ENCODE measurements around the gene ANGEL1. TPM values are rescaled to one million over a fixed set of nuclear protein-coding genes. Genes with fewer than 3 reads are reported as not detected.

ANGEL1 gene
- total RNA-seq, 2 donors from 2014 or later = 26.5 to 44.2 TPM

DNA sequence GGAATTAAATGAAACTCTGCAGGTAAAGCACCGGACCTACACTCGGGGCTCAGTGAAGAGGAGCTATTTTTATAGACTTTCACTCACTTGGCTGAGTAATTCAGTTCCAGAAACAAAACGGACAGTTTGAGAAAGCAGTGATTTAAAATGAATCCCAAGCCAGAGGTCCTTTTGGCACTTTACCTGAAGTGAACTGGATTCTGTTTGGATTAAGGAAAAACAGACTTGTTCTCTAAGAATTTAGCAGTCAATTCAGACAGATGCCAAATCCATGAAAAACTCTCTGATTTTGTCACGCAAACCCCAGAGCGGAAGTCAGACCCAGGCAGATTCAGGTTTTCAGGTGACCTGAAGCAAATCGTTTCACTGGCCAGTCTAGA, 56.3 kb downstream of the ANGEL1 start:
- Histone ChIP-seq H3K27ac (no peak overlapping the region), H3K36me3 (replicated peaks in 1 of 2; ENCODE audit: insufficient read depth in 1 of 2, low read depth in 2 of 2) (no peaks in the 10 kb centered on the region), H3K4me1 (peaks cover 7% of the 10 kb centered on the region), H3K27me3 (no peaks in the 10 kb centered on the region), H3K9me3 (no peaks in the 10 kb centered on the region), H3K4me3 (no peak overlapping the region)
- intact Hi-C loops (cut with DNase I) = no loop called here
- ATAC-seq (no peak), DNase-seq (no peak)
- TF ChIP-seq, protein P1, sequence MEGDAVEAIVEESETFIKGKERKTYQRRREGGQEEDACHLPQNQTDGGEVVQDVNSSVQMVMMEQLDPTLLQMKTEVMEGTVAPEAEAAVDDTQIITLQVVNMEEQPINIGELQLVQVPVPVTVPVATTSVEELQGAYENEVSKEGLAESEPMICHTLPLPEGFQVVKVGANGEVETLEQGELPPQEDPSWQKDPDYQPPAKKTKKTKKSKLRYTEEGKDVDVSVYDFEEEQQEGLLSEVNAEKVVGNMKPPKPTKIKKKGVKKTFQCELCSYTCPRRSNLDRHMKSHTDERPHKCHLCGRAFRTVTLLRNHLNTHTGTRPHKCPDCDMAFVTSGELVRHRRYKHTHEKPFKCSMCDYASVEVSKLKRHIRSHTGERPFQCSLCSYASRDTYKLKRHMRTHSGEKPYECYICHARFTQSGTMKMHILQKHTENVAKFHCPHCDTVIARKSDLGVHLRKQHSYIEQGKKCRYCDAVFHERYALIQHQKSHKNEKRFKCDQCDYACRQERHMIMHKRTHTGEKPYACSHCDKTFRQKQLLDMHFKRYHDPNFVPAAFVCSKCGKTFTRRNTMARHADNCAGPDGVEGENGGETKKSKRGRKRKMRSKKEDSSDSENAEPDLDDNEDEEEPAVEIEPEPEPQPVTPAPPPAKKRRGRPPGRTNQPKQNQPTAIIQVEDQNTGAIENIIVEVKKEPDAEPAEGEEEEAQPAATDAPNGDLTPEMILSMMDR (IDR thresholded peaks at IDR 0.05) = no peak
- TF ChIP-seq POLR2A (IDR thresholded peaks at IDR 0.05) = no peak
- WGBS, 2 donors = 65 to 71% methylated on average over 5 to 6 of the region's 6 CpGs

DNA sequence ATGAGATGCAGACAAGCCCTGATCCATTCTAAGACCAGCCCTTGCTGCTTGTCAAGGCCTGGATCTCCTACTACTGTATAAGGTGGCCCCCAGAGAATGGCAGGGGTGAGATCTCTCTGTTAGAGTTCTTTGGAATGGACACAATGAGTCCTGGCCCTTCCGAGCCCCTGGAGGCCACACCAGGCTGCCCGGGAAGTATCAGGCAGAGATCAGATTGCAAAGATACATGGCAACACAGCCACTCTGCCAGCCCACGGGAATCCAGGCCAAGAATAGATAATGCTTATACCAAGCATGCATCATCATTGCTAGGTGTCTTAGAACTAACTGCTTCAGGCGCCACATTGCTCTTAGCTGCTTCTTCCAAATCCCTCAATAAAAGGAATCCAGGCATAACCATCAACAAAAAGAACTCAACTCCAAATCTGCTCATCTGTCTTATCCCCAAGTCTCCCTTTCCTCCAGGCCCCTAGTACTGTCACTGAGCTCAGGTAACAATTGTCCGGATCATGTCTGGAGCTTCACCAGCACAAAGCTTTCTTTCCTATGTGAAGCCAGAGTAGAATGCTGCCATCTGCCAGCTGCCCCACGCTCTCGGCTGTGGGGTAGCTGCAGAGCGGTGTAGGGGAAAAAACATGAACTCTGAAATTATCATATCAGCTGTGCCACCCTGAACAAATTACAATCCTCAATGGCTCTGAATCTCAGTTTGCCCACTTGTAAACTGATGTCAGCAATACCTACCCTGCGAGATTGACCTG, 56.9 kb downstream of the ANGEL1 start:
- H3K4me1 ChIP-seq = peaks cover 1% of the 10 kb centered on the region
- H3K36me3 ChIP-seq (replicated peaks in 1 of 2; ENCODE audit: insufficient read depth in 1 of 2, low read depth in 2 of 2) = no peaks in the 10 kb centered on the region
- ATAC-seq (no peak), DNase-seq (no peak)
- WGBS, 2 donors = 58 to 82% methylated on average over 7 to 9 of the region's 9 CpGs
- H3K9me3 ChIP-seq = no peaks in the 10 kb centered on the region
- TF ChIP-seq POLR2A (IDR thresholded peaks at IDR 0.05) = no peak
- TF ChIP-seq, protein P1 (IDR thresholded peaks at IDR 0.05) = no peak
- intact Hi-C loops (cut with DNase I) = no loop called here
- H3K4me3 ChIP-seq = no peak overlapping the region
- H3K27me3 ChIP-seq = no peaks in the 10 kb centered on the region
- no peak overlapping the region for H3K27ac ChIP-seq

DNA sequence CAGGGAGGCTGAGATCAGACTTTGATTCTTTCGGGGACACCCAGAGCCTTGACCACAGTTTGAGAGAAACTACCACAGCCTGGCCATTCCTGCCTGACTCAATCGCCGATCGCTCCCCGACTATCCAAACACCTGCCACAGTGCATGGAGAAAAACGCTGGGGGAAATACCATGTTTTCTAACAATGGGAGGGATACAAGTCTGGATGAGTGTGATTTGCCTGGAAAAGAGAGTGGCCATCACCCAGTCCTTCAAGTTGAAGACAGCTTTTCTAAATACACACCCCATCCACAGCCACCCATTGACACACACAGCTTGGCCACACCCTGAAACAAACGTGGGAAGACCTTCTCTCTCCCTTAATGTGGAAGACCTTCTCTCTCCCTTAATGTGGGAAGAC, 58.1 kb downstream of the ANGEL1 start:
- TF ChIP-seq POLR2A (IDR thresholded peaks at IDR 0.05) = no peak
- TF ChIP-seq, protein P1 (IDR thresholded peaks at IDR 0.05) = no peak

DNA sequence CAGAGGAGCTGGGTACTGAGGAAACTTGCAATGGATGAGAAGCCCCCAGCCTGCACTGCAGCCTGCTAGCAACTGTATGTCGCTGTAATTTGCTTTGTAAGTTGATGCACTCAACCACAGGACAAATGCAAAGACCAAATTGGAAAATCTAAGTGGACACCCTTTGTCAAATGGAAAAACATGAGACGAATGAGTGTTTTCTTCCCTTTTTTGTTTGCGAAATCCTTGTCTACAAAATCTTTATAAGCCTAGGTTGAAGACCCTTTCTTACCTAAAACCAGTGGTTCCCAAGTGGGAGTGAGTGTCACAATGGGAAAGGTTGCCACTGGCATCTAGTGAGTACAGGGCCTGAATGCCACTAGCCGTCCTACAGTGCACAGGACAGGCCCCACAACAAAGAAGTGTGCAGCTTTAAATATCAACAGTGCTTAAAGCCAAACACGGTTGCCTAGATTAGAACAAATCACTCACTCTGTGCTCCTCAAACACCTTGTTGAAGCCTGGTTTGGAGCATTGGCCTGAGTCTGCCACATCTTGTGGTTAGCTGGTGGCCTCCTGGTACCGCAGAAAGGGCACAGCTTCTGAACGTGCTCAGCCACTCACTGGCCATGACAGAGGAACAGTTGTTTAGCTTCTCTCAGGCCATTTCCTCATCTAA, 59.0 kb downstream of the ANGEL1 start:
- intact Hi-C loops (cut with DNase I) = no loop called here

More for the DNA sequence above, 58.1 kb downstream of the ANGEL1 start:
- Histone ChIP-seq H3K27ac (no peak overlapping the region), H3K27me3 (no peaks in the 10 kb centered on the region), H3K4me3 (no peak overlapping the region), H3K36me3 (replicated peaks in 1 of 2; ENCODE audit: insufficient read depth in 1 of 2, low read depth in 2 of 2) (no peaks in the 10 kb centered on the region), H3K4me1 (no peaks in the 10 kb centered on the region), H3K9me3 (no peaks in the 10 kb centered on the region)
- intact Hi-C loops (cut with DNase I) = no loop called here
- 64 to 71% methylated on average over 7 of the region's 7 CpGs for WGBS, 2 donors
- DNase-seq (no peak), ATAC-seq (no peak)

More for the DNA sequence above, 59.0 kb downstream of the ANGEL1 start:
- H3K27me3 ChIP-seq = no peaks in the 10 kb centered on the region
- no peaks in the 10 kb centered on the region for H3K4me1 ChIP-seq
- no peak overlapping the region for H3K4me3 ChIP-seq
- no peaks in the 10 kb centered on the region for H3K9me3 ChIP-seq
- DNase-seq (no peak), ATAC-seq (no peak)
- TF ChIP-seq, protein P1 (IDR thresholded peaks at IDR 0.05) = no peak
- no peak for TF ChIP-seq POLR2A (IDR thresholded peaks at IDR 0.05)
- no peak overlapping the region for H3K27ac ChIP-seq
- no peaks in the 10 kb centered on the region for H3K36me3 ChIP-seq (replicated peaks in 1 of 2; ENCODE audit: insufficient read depth in 1 of 2, low read depth in 2 of 2)
- 74 to 75% methylated on average over 7 of the region's 7 CpGs for WGBS, 2 donors

Measured in body of pancreas (tissue), 4 donors.